GM19025 (cell line): ENCODE measurements around the gene CDH2.

Experiments used
- ATAC-seq: cut with Tn5 transposase; IDR thresholded peaks from one replicate; pipeline ENCODE4 v1.9.1; 2021; ENCODE audit warnings: mild to moderate bottlenecking, low read depth, moderate library complexity; ENCODE audit not compliant: unreplicated experiment

The CDH2 gene

GRCh38 chr18:28050545-28050944 is 126.4 kb downstream of the CDH2 start:
- ATAC-seq = no peak

- ATAC-seq = no peak
Measured at GRCh38 chr18:28048612-28049011, 128.3 kb downstream of the CDH2 start.

- no peak for ATAC-seq
Measured at GRCh38 chr18:28045880-28046279, 131.1 kb downstream of the CDH2 start.

- ATAC-seq = no peak
Measured at GRCh38 chr18:28045176-28045810, 131.6 kb downstream of the CDH2 start.

- ATAC-seq = no peak
Measured at GRCh38 chr18:28044036-28044435, 132.9 kb downstream of the CDH2 start.

- no peak for ATAC-seq
Measured at GRCh38 chr18:28043631-28044030, 133.3 kb downstream of the CDH2 start.

GRCh38 chr18:28041366-28041765 is 135.6 kb downstream of the CDH2 start:
- no peak for ATAC-seq

GRCh38 chr18:28040716-28041115 is 136.2 kb downstream of the CDH2 start:
- no peak for ATAC-seq

- ATAC-seq = no peak
Measured at GRCh38 chr18:28040211-28040610, 136.7 kb downstream of the CDH2 start.

- no peak for ATAC-seq
Measured at GRCh38 chr18:28039691-28040090, 137.2 kb downstream of the CDH2 start.

- no peak for ATAC-seq
Measured at GRCh38 chr18:28039078-28039477, 137.9 kb downstream of the CDH2 start.

GRCh38 chr18:28036488-28036887 is 140.4 kb downstream of the CDH2 start:
- no peak for ATAC-seq

GRCh38 chr18:28034567-28034966 is 142.4 kb downstream of the CDH2 start:
- no peak for ATAC-seq

- ATAC-seq = no peak
Measured at GRCh38 chr18:28032177-28032576, 144.8 kb downstream of the CDH2 start.

- no peak for ATAC-seq
Measured at GRCh38 chr18:28030458-28030857, 146.5 kb downstream of the CDH2 start.

- no peak for ATAC-seq
Measured at GRCh38 chr18:28027755-28028154, 149.2 kb downstream of the CDH2 start.

- ATAC-seq = no peak
Measured at GRCh38 chr18:28019425-28020108, 157.4 kb downstream of the CDH2 start.

- no peak for ATAC-seq
Measured at GRCh38 chr18:28018351-28018750, 158.6 kb downstream of the CDH2 start.

GRCh38 chr18:28015671-28016070 is 161.3 kb downstream of the CDH2 start:
- no peak for ATAC-seq

GRCh38 chr18:28013066-28013465 is 163.9 kb downstream of the CDH2 start:
- ATAC-seq = no peak

- no peak for ATAC-seq
Measured at GRCh38 chr18:28012336-28012735, 164.6 kb downstream of the CDH2 start.

- ATAC-seq = no peak
Measured at GRCh38 chr18:28009589-28009988, 167.3 kb downstream of the CDH2 start.
